ENCODE results near the gene PDIA2.

DNA sequence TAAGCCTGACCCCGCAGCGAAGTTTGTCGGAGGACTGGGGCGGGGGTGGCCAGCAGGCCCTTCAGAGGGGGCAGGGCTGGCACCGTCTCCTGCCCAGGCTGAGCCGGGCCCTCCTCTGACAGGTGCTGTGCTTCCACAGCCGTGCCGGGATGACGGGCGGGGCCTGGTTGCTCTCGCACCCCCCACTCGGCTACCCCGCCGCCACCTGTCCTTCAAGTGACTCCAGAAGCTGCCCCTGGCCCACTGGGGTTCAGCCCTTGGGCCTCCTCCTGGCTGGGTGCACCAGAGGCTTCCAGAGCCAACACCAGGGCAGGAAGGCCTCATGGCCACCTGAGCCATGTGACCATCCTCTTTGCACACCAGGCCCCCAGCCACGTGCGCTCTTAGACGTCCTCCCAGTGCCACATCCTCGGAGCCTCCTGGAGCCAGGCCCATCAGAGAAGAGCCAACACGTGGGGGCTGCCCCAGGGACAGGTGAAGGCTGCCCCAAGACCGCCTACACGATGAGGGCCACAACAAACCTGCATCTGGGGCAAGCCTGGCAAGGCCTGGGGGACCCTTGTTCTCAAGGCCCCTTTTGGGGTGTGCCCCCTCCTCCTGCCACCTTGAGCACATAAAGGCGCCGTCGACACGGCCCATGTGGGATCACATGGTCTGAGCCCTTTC is 7.2 kb downstream of the PDIA2 start:
- TF ChIP-seq CBX2 (IDR thresholded peaks at IDR 0.05; ENCODE audit: borderline replicate concordance, low read depth) (no peak), SREBF2 (IDR thresholded peaks at IDR 0.05) (no peak), ESRRA (IDR thresholded peaks at IDR 0.05; ENCODE audit: borderline replicate concordance, low read length) (no peak), MAZ (IDR thresholded peaks at IDR 0.05; ENCODE audit: borderline replicate concordance, low read depth, low read length) (no peak), FOSL2 (IDR thresholded peaks at IDR 0.05) (no peak), FOSL2 (CRISPR knock-in tag; IDR thresholded peaks at IDR 0.05) (no peak), KDM5A (IDR thresholded peaks at IDR 0.05) (no peak), SMC3 (IDR thresholded peaks at IDR 0.05) (no peak), MAFK (IDR thresholded peaks at IDR 0.05; ENCODE audit: partially characterized antibody) (no peak), POLR2A (IDR thresholded peaks at IDR 0.05; ENCODE audit: low read length) (no peak), JUN (IDR thresholded peaks at IDR 0.05) (no peak)
- TF ChIP-seq, protein P1, sequence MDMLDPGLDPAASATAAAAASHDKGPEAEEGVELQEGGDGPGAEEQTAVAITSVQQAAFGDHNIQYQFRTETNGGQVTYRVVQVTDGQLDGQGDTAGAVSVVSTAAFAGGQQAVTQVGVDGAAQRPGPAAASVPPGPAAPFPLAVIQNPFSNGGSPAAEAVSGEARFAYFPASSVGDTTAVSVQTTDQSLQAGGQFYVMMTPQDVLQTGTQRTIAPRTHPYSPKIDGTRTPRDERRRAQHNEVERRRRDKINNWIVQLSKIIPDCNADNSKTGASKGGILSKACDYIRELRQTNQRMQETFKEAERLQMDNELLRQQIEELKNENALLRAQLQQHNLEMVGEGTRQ (IDR thresholded peaks at IDR 0.05), result no peak
- TF ChIP-seq, protein P2, sequence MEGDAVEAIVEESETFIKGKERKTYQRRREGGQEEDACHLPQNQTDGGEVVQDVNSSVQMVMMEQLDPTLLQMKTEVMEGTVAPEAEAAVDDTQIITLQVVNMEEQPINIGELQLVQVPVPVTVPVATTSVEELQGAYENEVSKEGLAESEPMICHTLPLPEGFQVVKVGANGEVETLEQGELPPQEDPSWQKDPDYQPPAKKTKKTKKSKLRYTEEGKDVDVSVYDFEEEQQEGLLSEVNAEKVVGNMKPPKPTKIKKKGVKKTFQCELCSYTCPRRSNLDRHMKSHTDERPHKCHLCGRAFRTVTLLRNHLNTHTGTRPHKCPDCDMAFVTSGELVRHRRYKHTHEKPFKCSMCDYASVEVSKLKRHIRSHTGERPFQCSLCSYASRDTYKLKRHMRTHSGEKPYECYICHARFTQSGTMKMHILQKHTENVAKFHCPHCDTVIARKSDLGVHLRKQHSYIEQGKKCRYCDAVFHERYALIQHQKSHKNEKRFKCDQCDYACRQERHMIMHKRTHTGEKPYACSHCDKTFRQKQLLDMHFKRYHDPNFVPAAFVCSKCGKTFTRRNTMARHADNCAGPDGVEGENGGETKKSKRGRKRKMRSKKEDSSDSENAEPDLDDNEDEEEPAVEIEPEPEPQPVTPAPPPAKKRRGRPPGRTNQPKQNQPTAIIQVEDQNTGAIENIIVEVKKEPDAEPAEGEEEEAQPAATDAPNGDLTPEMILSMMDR (IDR thresholded peaks at IDR 0.05), result no peak
- TF ChIP-seq, protein P3, sequence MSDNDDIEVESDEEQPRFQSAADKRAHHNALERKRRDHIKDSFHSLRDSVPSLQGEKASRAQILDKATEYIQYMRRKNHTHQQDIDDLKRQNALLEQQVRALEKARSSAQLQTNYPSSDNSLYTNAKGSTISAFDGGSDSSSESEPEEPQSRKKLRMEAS (IDR thresholded peaks at IDR 0.05), result no peak
- TF ChIP-seq, protein P4, sequence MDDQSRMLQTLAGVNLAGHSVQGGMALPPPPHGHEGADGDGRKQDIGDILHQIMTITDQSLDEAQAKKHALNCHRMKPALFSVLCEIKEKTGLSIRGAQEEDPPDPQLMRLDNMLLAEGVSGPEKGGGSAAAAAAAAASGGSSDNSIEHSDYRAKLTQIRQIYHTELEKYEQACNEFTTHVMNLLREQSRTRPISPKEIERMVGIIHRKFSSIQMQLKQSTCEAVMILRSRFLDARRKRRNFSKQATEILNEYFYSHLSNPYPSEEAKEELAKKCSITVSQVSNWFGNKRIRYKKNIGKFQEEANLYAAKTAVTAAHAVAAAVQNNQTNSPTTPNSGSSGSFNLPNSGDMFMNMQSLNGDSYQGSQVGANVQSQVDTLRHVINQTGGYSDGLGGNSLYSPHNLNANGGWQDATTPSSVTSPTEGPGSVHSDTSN (IDR thresholded peaks at IDR 0.05), result no peak

Data from A549 (cell line).